H1 (cell line): ENCODE data around the gene FBXW5. TPM values are rescaled to one million over a fixed set of nuclear protein-coding genes. Genes with fewer than 3 reads are reported as not detected.

Experiments
- ASH2L ChIP-seq: fragments of 200-600, 300-600 bp; sonication (generic); IDR thresholded peaks from one replicate; pipeline ENCODE4 v1.7.1; 2017; ENCODE audit warnings: low read length
- BCL11A ChIP-seq, 2 experiments: IDR thresholded peaks; one replicate each; pipeline ENCODE4 v1.6.1; 2011; ENCODE audit warnings: low read depth in 2 of 2, low read length in 2 of 2, mild to moderate bottlenecking in 2 of 2
- CHD1 ChIP-seq: IDR thresholded peaks from 2 replicates; pipeline ENCODE4 v1.6.1; 2012; ENCODE audit warnings: low read depth, low read length, improper control_type of control experiment
- EGR1 ChIP-seq: IDR thresholded peaks from 2 replicates; pipeline ENCODE4 v1.6.1; 2011; ENCODE audit warnings: low read depth, low read length, borderline replicate concordance
- HDAC2 ChIP-seq, 2 experiments: fragments of 300-600 bp in 1 of 2; sonication (generic) in 1 of 2; IDR thresholded peaks; 2 replicates each; pipeline ENCODE4 v1.6.1; 2011 to 2012; ENCODE audit warnings: low read depth in 2 of 2, low read length in 2 of 2, mild to moderate bottlenecking in 2 of 2, moderate library complexity in 2 of 2, borderline replicate concordance in 1 of 2, inconsistent platforms in 1 of 2
- RNF2 ChIP-seq: fragments of 200-900, 300-1000 bp; sonication (generic); IDR thresholded peaks from 2 replicates; pipeline ENCODE4 v1.7.1; 2016; ENCODE audit warnings: borderline replicate concordance, low read depth, mild to moderate bottlenecking, antibody characterized with exemption, low read length; ENCODE audit not compliant: poor library complexity, severe bottlenecking; ENCODE audit errors: missing control alignments
- SUZ12 ChIP-seq: fragments of 200-600 bp; sonication (generic); IDR thresholded peaks from 2 replicates; pipeline ENCODE4 v1.6.1; 2012; ENCODE audit warnings: mild to moderate bottlenecking, inconsistent platforms, low read length, moderate library complexity, mixed read lengths
- polyA plus RNA-seq, 7 experiments: library from polyadenylated mRNA; depleted of rRNA in 3 of 7; stranded (reverse) in 5 of 7; unstranded in 2 of 7; fragments of >200 nt in 5 of 7; fragments of 200-250 nt in 2 of 7; gene quantifications; 1 replicate in 5 of 7; 2 replicates in 1 of 7; 4 replicates in 1 of 7; pipeline versions ENCODE4 v1.2.1 to v1.2.3, GENCODE V29; 2011 to 2013; ENCODE audit warnings: missing spikeins in 2 of 7, mixed read lengths in 2 of 7
- total RNA-seq: library from RNA; stranded (reverse); fragmentation: NEBNext Ultra II Directional; extraction: Animal tissue kit (Norgen Biotek cat#: 25700); gene quantifications from 2 replicates; pipeline ENCODE4 v1.2.1, GENCODE V29; 2021

FBXW5 gene
- total and polyA plus RNA-seq, 2 of the 8 experiments (the other 6 are each of a cell fraction or from before 2014, with no cell fraction given), result 49.0 to 71.0 TPM

GRCh38 chr9:136945333-136946227, 1.0 kb upstream of the FBXW5 start (continued):
- TF ChIP-seq RNF2 (no peak), HDAC2 (IDR thresholded peaks at IDR 0.05; ENCODE audit: borderline replicate concordance in 1 of 2, low read depth in 2 of 2, low read length in 2 of 2) (no peak), EGR1 (no peak), ASH2L (no peak), CHD1 (no peak), BCL11A (IDR thresholded peaks at IDR 0.05; ENCODE audit: low read depth in 2 of 2, low read length in 2 of 2) (no peak), SUZ12 (no peak)
